NAMALWA (cell line): ENCODE measurements around the gene CACNA2D1.
"Not testable (repeated sequence)": the region's sequence is repeated elsewhere in the genome, so short reads cannot be mapped to it uniquely, and the experiment has no call there.

Experiments
- DNase-seq: peaks from one replicate; pipeline ENCODE4 v3.0.0-alpha.2; 2015; ENCODE audit warnings: low spot score

CACNA2D1 gene

DNA sequence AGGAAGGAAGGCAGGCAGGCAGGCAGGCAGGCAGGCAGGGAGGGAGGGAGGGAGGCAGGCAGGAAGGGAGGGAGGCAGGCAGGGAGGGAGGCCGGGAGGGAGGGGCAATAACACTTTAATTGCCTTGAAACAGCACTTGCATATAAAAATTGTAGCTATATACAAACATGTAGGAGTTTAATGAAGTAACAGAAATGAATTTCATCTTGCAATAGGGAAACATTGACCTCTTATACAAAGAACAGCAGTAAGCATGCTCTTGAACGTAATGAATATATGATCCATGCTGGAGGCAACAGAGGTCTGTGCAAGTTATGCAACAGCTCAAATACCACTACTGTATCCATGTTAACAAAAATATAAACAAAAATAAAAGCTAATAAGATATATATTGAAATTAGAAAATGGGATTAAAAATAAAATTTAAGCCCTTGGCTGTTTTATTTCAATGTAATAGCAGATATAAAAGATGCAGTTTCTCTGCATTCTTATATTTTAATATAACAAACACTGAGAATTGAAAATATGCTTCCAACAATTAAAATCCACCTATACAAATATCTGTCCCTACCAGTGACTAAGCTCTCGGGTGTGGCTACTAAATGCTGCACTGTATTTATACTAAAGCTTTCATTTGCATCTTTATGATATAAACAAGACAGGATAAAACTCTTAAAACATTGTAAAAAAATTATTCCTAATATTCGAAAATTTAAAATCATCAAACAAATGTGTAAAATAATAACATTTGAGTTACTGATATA is 50.3 kb downstream of the CACNA2D1 start:
- DNase-seq: no peak

DNA sequence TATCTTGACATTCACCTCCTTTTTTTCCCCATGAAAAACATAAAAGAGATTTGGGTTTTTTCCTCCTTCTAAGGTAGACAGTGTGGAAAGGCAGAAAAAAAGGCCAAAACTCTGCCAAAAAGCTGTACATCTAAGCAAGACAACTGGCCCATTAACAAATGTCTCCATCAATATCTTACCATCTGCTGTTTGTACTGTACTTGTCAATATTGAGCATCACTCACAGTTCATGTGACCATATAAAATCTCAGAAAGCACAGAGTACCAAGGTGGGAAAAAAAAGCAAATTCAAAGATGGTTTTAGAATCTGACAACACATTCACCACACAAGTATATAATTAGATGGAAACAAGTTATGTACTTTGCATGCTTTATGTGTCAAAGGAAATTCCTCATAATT is 52.6 kb downstream of the CACNA2D1 start:
- DNase-seq: no peak

- DNase-seq: no peak
Observed at GRCh38 chr7:82389876-82390275, 53.7 kb downstream of the CACNA2D1 start.

DNA sequence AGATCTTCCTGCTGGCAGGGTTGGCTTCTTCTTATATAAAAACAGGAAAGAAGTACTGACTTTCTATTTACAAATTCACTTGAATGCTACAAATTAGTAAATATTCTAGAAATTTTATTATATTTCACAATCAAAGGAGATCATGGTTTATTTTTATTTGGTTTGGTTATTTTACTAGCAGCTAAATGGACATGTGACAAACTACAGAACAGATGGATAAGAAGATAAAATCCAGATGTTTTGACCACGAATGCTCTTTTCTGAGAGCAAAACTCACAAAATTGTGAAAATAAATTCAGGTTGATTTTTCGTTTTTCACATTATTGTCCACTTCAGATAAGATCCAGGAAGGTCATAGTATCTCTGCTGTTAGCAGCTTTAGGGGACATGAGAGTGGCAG is 55.4 kb downstream of the CACNA2D1 start:
- no peak for DNase-seq

DNA sequence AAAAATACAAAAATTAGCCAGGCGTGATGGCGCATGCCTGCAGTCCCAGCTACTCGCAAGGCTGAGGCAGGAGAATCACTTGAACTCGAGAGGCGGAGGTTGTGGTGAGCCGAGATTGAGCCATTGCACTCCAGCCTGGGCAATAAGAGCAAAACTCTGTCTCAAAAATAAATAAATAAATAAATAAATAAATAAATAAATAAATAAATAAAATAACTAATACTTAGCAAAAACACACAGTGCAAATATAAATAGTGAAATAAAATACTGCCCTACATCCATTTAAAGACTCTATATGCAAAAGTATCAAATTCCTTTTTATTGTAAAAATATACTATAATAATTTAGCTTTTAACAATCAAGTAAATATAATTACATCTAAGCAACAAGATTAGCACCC is 57.0 kb downstream of the CACNA2D1 start:
- not testable (repeated sequence) for DNase-seq

GRCh38 chr7:82384779-82385178 is 58.8 kb downstream of the CACNA2D1 start:
- no peak for DNase-seq

- no peak for DNase-seq
Observed at GRCh38 chr7:82384051-82384464, 59.5 kb downstream of the CACNA2D1 start.

GRCh38 chr7:82382276-82382675 is 61.3 kb downstream of the CACNA2D1 start:
- DNase-seq: no peak

- DNase-seq: no peak
Observed at GRCh38 chr7:82376739-82377138, 66.8 kb downstream of the CACNA2D1 start.

DNA sequence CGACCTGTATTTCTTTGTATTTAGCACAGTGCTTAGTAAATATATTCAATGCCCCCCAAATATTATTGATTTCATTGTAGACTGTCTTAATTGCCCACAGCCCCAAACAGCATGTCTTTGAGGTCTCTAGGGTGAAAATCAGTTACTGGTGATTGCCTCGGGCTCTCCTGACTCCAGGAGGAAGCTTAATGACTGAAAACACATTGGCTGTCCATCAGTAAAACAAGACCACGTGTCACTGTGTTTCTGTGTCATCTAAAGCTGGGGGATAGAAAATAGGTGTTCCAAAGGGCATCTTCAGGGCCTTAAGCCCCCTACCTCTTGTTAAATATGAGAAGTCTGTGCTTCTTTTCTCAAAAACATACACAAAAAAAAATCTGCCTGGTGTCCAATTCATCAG is 67.9 kb downstream of the CACNA2D1 start:
- no peak for DNase-seq

GRCh38 chr7:82375129-82375528 is 68.4 kb downstream of the CACNA2D1 start:
- DNase-seq: no peak

DNA sequence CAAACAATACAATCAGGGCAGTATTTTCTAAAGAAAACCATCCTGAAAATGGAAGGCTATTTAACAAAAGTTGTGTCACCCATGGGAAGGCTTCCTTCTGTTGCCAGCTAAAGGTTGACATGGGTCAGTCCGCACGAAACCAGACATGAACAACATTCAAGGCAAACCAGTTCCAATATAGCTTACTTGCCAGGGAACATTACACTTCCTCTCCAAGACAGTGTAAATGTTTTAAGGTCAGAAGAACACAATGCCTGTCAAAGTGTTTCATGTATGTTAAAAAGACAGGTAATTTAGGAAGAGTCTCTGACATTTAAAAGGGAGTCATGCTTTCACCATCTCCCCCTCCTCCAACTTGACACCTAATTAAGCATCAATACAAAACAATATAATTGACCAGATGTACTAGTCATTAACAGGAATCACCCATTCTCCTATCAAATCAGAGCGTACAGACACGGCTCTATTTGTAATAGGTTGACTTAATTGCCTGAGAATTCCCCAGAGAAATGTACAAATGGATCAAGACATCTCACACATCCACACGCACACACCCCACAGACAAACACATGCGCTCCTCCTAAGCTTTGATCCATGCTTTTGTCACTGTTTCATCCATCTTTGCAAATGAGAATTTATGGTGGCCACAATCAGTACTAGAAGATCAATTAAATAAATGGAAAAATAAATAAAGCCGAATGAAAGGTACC is 69.5 kb downstream of the CACNA2D1 start:
- DNase-seq: no peak

- DNase-seq: no peak
Observed at GRCh38 chr7:82364671-82365070, 78.9 kb downstream of the CACNA2D1 start.

DNA sequence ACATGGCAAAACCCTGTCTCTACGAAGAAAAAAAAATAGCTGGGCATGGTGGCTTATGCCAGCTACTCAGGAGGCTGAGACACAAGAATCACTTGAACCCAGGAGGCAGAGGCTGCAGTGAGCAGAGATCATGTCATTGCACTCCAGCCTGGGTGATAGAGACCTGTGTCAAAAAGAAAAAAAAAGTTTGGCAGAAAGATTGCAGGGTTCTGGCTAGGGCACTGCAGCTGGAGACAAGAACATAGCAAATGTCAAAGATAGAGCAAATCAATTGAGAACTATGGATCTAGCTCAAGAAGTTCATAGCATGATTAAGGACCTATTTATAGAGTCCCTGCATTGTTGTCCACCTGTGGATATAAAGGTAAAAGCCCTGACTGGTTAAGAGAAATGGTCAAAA is 79.5 kb downstream of the CACNA2D1 start:
- DNase-seq: no peak

GRCh38 chr7:82362129-82362706 is 81.4 kb downstream of the CACNA2D1 start:
- no peak for DNase-seq

DNA sequence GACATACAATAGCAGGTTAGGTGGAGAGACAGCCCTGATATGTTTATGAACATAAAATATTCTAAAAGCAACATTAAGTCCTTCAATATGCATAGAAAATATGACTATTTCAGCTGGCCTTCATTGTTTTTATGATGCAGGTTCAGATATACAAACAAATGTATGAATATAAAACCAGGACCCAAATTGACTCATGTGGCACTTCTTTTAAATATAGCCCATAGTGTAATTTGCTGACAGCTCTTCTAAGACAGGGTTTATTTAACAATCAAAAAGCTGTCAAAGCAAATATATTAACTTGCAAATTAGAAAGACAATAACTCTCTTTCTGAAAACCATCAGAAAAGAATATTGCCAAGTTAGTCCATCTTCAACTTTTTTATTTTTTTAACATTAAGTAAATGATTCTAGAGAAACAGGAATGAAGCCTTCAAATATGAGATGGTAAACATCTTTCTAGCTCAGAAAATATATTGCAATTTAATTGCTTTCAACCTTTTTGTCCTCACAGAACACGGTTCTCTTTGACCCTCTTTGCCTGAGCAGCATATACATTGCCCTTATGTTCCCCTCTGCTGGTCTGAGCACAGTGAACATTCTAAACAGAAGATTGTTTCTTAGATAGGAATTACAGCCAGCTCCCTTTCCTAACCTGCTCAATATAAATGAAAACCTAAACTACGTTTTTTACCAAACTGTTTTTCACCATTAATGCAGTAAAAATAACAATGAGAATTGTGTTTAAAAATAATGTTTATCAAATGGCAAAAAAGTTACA is 82.8 kb downstream of the CACNA2D1 start:
- DNase-seq: no peak

- DNase-seq: no peak
Observed at GRCh38 chr7:82359426-82359825, 84.2 kb downstream of the CACNA2D1 start.

GRCh38 chr7:82358923-82359322 is 84.7 kb downstream of the CACNA2D1 start:
- DNase-seq: no peak

DNA sequence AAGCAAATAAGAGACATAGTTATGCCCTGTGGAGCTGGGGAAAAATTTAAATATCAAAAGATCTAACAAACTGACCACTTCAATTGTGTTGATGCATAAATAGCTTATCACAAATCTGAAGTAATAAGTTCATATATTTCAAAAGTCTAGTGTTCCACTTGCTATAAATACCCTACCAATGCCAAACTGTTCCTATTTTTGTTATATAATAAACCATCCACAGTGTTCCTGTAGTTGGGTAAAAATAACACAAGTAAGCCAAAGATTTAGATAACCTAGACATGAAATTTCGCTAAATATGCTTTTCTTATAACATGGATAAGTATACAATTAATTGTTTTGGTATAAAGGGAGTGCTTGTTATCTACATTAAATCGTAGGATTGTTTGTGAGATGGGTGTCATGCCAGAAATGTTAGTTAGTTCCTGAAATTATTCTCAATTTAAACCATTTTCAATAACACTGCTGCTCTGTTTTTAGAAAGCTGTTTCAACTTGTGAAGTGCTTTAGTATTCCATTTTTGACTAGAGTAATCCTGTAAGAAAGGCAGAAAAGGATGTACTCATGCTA is 85.5 kb downstream of the CACNA2D1 start:
- no peak for DNase-seq

- DNase-seq: no peak
Observed at GRCh38 chr7:82348251-82348650, 95.3 kb downstream of the CACNA2D1 start.

DNA sequence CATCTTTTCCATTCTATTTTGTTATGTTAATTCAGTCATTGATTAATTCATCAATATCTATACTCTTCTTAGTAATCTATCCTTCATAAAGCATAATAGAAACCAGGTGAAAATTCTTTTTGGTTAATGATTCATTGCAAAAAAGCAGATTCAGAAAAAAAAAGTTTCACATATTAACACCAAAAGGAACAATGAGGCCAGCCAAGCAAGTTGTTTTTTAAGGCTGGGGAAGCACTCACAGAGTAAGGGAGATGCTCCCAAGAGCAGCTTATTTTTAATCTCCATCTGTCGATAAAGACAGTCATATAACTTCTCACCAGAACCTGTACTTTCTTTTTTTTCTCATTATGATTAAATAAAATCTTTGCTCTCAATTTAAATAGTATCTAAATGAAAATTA is 95.8 kb downstream of the CACNA2D1 start:
- DNase-seq: no peak

- DNase-seq: no peak
Observed at GRCh38 chr7:82345886-82346285, 97.7 kb downstream of the CACNA2D1 start.
